Muscle layer of colon (tissue), 2 donors: ENCODE results near the gene KHDRBS1.
"Not testable (repeated sequence)": the region's sequence is repeated elsewhere in the genome, so short reads cannot be mapped to it uniquely, and the experiment has no call there.

Experiments
- H3K27ac ChIP-seq: one replicate; pipeline ENCODE4 v1.7.0; 2013; ENCODE audit warnings: low read depth, mild to moderate bottlenecking, low read length, moderate library complexity
- H3K27me3 ChIP-seq, 2 donors: one replicate each; pipeline ENCODE4 v1.7.0; 2013; ENCODE audit warnings: low read length in 2 of 2, mild to moderate bottlenecking in 2 of 2; ENCODE audit not compliant: insufficient read depth in 2 of 2, control insufficient read depth in 1 of 2
- H3K36me3 ChIP-seq: one replicate; pipeline ENCODE4 v1.7.0; 2013; ENCODE audit warnings: mild to moderate bottlenecking, low read length; ENCODE audit not compliant: insufficient read depth
- H3K4me1 ChIP-seq: one replicate; pipeline ENCODE4 v1.7.0; 2013; ENCODE audit warnings: mild to moderate bottlenecking, low read length; ENCODE audit not compliant: insufficient read depth
- H3K4me3 ChIP-seq, 2 donors: one replicate each; pipeline ENCODE4 v1.7.0; 2013; ENCODE audit warnings: low read length in 2 of 2, low read depth in 1 of 2, mild to moderate bottlenecking in 1 of 2, moderate library complexity in 1 of 2
- H3K9ac ChIP-seq: one replicate; pipeline ENCODE4 v1.7.0; 2013; ENCODE audit warnings: low read length
- H3K9me3 ChIP-seq: one replicate; pipeline ENCODE4 v1.7.0; 2013; ENCODE audit warnings: mild to moderate bottlenecking, low read length
- donor health status: abdominal sarcoma.
- donor health status: Adenocarcinoma of cecum.

Gene KHDRBS1

GRCh38 chr1:32068957-32069588 lies 55.4 kb downstream of the KHDRBS1 start:
- Histone ChIP-seq H3K27me3 (no peaks in the 10 kb centered on the region), H3K27ac (no peak overlapping the region), H3K9me3 (no peaks in the 10 kb centered on the region), H3K4me3 (no peak overlapping the region), H3K4me1 (peaks cover 9% of the 10 kb centered on the region), H3K9ac (no peak overlapping the region), H3K36me3 (no peaks in the 10 kb centered on the region)

GRCh38 chr1:32071758-32072621 lies 58.3 kb downstream of the KHDRBS1 start:
- H3K27me3 ChIP-seq, result no peaks in the 10 kb centered on the region
- peak overlapping the region; percentile 84 to 94 for H3K4me3 ChIP-seq
- peak overlapping the region; percentile 24 for H3K9ac ChIP-seq
- peaks cover 13% of the 10 kb centered on the region for H3K4me1 ChIP-seq
- H3K27ac ChIP-seq, result peak overlapping the region; percentile 97
- peaks cover 10% of the 10 kb centered on the region for H3K36me3 ChIP-seq
- H3K9me3 ChIP-seq, result no peaks in the 10 kb centered on the region

- H3K9ac ChIP-seq, result peak within 1 kb of the TSS; percentile 49
- peak within 1 kb of the TSS; percentile 97 for H3K27ac ChIP-seq
- H3K4me1 ChIP-seq, result peaks cover 13% of the 10 kb centered on the region
- peak within 1 kb of the TSS; percentile 84 to 94 for H3K4me3 ChIP-seq
- H3K9me3 ChIP-seq, result no peaks in the 10 kb centered on the region
- peaks cover 18% of the 10 kb centered on the region for H3K36me3 ChIP-seq
- H3K27me3 ChIP-seq, result no peaks in the 10 kb centered on the region
Measured at GRCh38 chr1:32072622-32073298, 59.1 kb downstream of the KHDRBS1 start, which contains the start of gene TMEM39B. Gene TMEM39B (plus strand): TSS chr1:32072939. CDS start chr1:32073048, 109 bp downstream.

GRCh38 chr1:32073299-32074229 lies 59.9 kb downstream of the KHDRBS1 start:
- H3K9ac ChIP-seq, result peak overlapping the region; percentile 49

GRCh38 chr1:32074841-32075240 lies 61.2 kb downstream of the KHDRBS1 start:
- H3K27me3 ChIP-seq, result no peaks in the 10 kb centered on the region
- no peaks in the 10 kb centered on the region for H3K9me3 ChIP-seq
- H3K4me1 ChIP-seq, result peaks cover 13% of the 10 kb centered on the region
- H3K4me3 ChIP-seq, result no peak overlapping the region
- H3K36me3 ChIP-seq, result peaks cover 29% of the 10 kb centered on the region
- no peak overlapping the region for H3K27ac ChIP-seq
- no peak overlapping the region for H3K9ac ChIP-seq

More at GRCh38 chr1:32073299-32074229, 59.9 kb downstream of the KHDRBS1 start:
- Histone ChIP-seq H3K27me3 (no peaks in the 10 kb centered on the region), H3K36me3 (peaks cover 26% of the 10 kb centered on the region), H3K27ac (peak overlapping the region; percentile 97), H3K4me3 (peak overlapping the region; percentile 84 to 94), H3K9me3 (no peaks in the 10 kb centered on the region), H3K4me1 (peaks cover 13% of the 10 kb centered on the region)

GRCh38 chr1:32077451-32077850 lies 63.8 kb downstream of the KHDRBS1 start:
- H3K27me3 ChIP-seq, result no peaks in the 10 kb centered on the region
- H3K27ac ChIP-seq, result no peak overlapping the region
- peaks cover 29% of the 10 kb centered on the region for H3K36me3 ChIP-seq
- peaks cover 6% of the 10 kb centered on the region for H3K4me1 ChIP-seq
- H3K9ac ChIP-seq, result no peak overlapping the region
- no peak overlapping the region for H3K4me3 ChIP-seq
- no peaks in the 10 kb centered on the region for H3K9me3 ChIP-seq

GRCh38 chr1:32082022-32082421 lies 68.4 kb downstream of the KHDRBS1 start:
- Histone ChIP-seq H3K4me3 (no peak overlapping the region), H3K9me3 (no peaks in the 10 kb centered on the region), H3K9ac (no peak overlapping the region), H3K27ac (no peak overlapping the region), H3K36me3 (peaks cover 36% of the 10 kb centered on the region), H3K27me3 (no peaks in the 10 kb centered on the region), H3K4me1 (no peaks in the 10 kb centered on the region)

GRCh38 chr1:32086381-32086780 lies 72.7 kb downstream of the KHDRBS1 start:
- H3K4me1 ChIP-seq, H3K27ac ChIP-seq, H3K4me3 ChIP-seq, H3K27me3 ChIP-seq, H3K9me3 ChIP-seq, H3K9ac ChIP-seq: not testable (repeated sequence)
- H3K36me3 ChIP-seq, result peaks cover 18% of the 10 kb centered on the region

- Histone ChIP-seq H3K4me3 (no peak overlapping the region), H3K27me3 (no peaks in the 10 kb centered on the region), H3K9me3 (no peaks in the 10 kb centered on the region), H3K36me3 (peaks cover 34% of the 10 kb centered on the region), H3K4me1 (no peaks in the 10 kb centered on the region), H3K27ac (no peak overlapping the region), H3K9ac (no peak overlapping the region)
Measured at GRCh38 chr1:32091176-32091575, 77.5 kb downstream of the KHDRBS1 start.

GRCh38 chr1:32091591-32091990 lies 77.9 kb downstream of the KHDRBS1 start:
- Histone ChIP-seq H3K27me3 (no peaks in the 10 kb centered on the region), H3K9me3 (no peaks in the 10 kb centered on the region), H3K4me3 (no peak overlapping the region), H3K36me3 (peaks cover 33% of the 10 kb centered on the region), H3K4me1 (no peaks in the 10 kb centered on the region), H3K9ac (no peak overlapping the region), H3K27ac (no peak overlapping the region)
